Vagina (tissue), 2 donors: ENCODE data around the gene CHAT.

Source experiments
- CTCF ChIP-seq, 3 experiments: fragments of 450-650 bp in 2 of 3; fragments of 200-600 bp in 1 of 3; sonication (generic) in 1 of 3; IDR thresholded peaks; one replicate each; pipeline ENCODE4 v1.5.1; 2017 to 2019; ENCODE audit warnings: antibody characterized with exemption in 3 of 3, mild to moderate bottlenecking in 2 of 3, moderate library complexity in 2 of 3
- POLR2AphosphoS5 ChIP-seq, 2 donors: sonication (generic); formaldehyde crosslinking; IDR thresholded peaks; one replicate each; pipeline ENCODE4 v1.9.0; 2017; ENCODE audit warnings: antibody characterized with exemption in 2 of 2, mild to moderate bottlenecking in 2 of 2, low read depth in 1 of 2; ENCODE audit not compliant: insufficient read depth in 1 of 2

- TF ChIP-seq POLR2AphosphoS5 (IDR thresholded peaks at IDR 0.05; ENCODE audit: insufficient read depth in 1 of 2, low read depth in 1 of 2) (no peak), CTCF (IDR thresholded peaks at IDR 0.05) (no peak)
Measured at GRCh38 chr10:49711481-49711880, 97.6 kb downstream of the CHAT start.
